Ovary (tissue), 3 donors: ENCODE measurements around the gene BLOC1S4.

ENCODE experiments used
- CTCF ChIP-seq, 3 donors: fragments of 450-650 bp in 2 of 3; fragments of 200-600 bp in 1 of 3; IDR thresholded peaks; one replicate each; pipeline versions ENCODE4 v1.5.1 to v1.8.0; 2016 to 2022; ENCODE audit warnings: antibody characterized with exemption in 3 of 3, mild to moderate bottlenecking in 1 of 3
- EP300 ChIP-seq: sonication (generic); formaldehyde crosslinking; IDR thresholded peaks from one replicate; pipeline ENCODE4 v1.6.1; 2017; ENCODE audit warnings: antibody characterized with exemption
- POLR2A ChIP-seq: fragments of 450-650 bp; IDR thresholded peaks from one replicate; pipeline ENCODE4 v1.6.1; 2017; ENCODE audit warnings: antibody characterized with exemption, mild to moderate bottlenecking, moderate library complexity
- donor health status: DM: no; HTN: no; CAD: no.

- TF ChIP-seq CTCF (IDR thresholded peaks at IDR 0.05) (no peak), POLR2A (no peak), EP300 (no peak)
These were observed 5.7 kb upstream of the BLOC1S4 start for GRCh38 chr4:6710282-6710681.
